ENCODE measurements around the gene TSPEAR.

The TSPEAR gene

DNA sequence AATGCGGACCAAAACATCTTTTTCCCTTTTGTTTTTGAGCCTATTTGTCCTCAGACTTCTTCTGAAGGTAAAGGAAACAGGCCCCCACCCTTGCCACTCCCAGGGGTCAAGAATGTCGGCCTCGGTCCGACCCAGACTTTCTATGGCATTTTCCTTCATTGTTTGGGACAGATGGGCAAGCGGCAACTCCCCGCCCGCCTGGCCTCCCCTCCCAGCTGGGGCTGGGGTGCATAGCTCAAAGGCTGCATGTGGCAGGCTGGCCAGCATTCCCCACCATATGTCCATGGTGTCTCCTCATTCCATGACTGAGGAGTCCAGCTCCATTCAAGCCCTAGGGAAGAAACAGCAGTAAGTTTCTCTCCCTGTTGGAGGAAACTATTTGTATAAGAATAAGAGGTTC, 29.4 kb upstream of the TSPEAR start:
- no peak for DNase-seq (ENCODE audit: low read depth)

DNA sequence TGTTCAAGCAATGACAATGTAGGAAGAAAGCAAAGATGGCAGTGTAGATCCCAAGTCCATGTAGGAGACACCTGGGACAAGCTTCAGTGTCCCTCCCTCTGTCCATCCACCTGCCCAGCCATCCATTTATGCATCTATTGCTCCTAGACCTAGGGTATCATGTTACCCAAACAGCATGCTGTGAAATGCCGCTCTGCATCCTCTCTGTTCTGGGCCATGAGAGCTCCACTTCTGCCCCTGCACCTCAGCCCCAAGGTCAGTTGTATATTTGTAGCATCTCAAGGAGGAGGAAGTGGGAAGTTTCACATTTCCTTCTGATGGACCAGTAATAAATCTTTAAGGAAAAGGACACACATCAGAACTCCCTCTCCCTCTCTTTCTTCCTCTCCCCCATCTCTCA, 27.9 kb upstream of the TSPEAR start:
- DNase-seq (ENCODE audit: low read depth) = no peak

GRCh38 chr21:44738621-44739020, 27.2 kb upstream of the TSPEAR start:
- DNase-seq (ENCODE audit: low read depth) = no peak

DNA sequence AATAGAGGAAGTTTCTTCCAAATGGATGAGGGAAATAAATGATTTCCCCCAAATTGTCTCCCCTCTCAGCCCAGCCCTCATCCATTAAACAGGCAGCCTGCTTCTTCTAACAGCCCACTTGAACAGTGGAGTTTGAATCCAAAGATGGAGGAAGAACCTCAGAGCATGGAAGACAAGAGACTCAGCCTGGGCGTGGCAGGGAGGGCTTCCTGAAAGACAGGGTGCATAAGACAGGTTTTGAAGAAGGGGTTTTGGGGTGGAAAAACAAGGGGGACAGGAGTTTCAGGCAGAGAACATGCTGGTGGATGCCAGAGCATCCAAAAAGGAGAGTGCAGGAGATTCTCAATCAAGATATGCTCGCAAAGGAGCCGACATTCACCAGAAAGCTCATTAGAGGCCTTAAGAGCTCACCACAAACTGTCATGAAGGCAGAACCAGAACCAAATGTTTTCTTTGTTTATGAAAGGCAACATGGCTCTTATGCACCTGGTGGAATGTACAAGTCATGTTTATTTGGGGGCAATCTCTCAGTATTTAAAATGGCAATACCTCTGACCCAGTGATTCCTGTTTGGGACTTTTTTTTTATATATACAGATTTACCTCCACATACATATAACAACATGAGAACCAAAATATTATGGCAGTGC, 26.5 kb upstream of the TSPEAR start:
- DNase-seq (ENCODE audit: low read depth) = no peak

DNA sequence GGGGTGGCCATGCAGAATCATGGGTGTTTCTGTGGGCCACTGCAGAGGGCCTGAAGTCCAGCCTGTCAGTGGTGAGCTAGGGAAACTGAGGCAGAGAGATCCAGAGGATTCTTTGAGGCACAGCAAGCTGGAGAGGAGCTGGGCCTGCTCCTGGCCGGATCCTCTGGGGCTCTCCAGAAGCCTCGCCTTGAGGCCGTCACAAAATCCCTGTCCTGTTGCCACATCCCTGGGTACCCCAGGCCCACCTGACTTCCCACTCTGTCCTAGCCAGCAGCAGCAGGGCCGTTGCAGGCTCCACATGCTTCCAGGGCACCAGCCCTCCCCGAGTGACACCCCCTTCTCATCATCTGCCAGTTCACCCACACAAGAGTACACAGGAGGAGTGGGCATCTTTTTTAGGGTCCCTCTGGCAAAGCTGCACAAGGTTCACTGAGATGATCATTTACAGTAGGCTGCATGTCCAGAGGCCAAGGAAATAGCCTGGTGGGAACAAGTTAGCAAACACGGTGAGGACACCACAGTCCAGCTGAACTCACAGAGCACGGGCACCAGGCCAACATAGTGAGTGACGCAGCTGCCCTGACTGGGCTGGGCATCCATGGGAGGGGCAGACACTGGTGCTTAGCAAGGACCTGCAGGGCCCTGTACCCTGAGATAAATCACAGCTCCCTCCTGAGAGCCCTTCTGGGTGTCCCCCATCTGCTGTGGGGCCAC, 25.1 kb upstream of the TSPEAR start:
- no peak for DNase-seq (ENCODE audit: low read depth)

DNA sequence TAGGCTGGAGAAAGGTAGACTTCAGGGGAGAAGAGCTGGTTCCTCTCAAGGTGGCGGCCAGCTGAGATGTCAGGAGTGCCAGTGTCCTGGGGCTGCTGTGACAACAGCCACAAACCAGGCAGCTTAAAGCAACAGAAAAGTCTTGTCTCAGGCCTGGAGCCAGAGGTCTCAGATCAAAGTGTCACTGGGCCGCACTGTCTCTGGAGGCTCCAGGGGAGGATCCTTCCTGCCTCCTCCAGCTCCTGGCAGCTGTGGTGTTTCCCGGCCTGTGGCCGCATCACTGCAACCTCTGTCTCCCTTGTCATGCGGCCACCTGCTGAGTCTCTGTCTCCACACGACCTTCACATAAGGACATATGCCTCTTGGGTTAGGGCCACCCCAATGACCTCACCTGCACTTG, 24.4 kb upstream of the TSPEAR start:
- no peak for DNase-seq (ENCODE audit: low read depth)

DNA sequence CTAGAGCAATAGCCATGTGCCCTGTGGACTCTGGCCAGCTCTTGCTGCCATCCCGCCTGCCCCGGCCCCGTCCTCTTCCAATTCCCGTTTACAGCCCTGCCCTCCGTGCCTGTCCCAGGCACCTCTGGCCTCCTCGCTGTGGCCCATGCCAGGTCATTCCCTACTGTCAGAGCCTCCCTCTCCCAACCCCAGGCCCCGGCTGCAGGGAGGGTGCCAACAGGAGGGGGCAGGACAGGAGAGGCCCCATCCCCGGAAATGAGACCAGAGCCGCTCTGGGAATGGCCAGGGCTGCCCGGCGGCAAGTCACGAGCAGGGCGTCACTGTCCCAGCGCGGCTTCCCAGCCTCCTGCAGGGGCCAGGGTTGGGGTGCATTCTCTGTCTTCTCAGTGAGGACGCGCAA, 23.5 kb upstream of the TSPEAR start:
- DNase-seq (ENCODE audit: low read depth) = no peak

DNA sequence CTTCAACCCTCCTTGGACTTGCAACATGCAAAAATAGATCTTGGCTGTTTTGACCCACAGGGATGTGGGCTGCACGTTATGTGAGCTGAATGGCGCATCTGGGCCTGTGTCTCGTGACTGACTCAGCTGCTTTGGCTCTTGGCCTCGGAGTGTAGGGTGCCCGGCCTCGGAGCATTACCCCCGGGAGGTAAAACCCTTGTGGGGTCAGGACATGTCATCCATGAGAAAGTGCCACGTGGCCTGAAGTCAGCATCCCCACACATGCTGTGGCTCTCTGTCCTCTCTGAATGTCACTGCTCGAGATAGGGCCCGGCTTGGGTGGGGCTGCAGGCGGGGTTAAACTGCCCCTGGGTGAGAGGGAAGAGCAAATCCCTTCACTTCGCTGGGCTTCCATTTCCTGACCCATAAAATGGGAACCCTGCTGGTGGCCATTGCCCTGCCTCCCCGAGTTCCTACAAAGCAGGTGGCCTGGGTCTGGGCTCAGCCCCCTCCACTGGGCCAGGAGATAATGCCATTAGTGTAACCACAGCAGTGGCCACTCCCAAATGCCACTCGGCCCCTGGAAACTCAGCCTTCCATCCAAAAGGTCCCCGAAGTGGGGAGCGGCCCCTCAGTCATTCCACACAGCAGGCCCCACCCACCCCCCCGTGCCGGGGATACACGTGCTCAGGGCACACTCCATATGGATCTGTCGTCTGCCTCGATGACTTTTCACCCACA, 22.8 kb upstream of the TSPEAR start:
- no peak for DNase-seq (ENCODE audit: low read depth)

GRCh38 chr21:44732956-44733355, 21.6 kb upstream of the TSPEAR start:
- no peak for DNase-seq (ENCODE audit: low read depth)

DNA sequence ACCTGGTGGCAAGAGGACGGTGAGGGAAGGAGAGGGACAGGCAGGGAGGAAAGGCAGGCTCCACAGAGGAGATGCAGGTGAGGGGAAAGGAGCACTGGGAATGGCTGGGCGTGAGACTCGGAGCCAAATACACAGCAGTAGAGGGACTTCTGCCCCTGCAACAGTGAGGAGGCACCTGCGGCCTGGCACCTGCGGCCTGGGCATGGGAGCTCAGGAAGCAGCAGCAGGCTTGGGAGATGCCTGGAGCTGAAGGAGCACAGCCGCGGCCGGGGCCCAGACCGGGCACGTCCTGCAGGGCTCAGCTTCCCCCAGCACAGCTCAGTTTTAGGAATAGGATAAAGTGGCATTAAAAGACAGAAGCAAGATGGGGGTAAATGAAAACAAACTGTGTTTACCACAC, 20.9 kb upstream of the TSPEAR start:
- DNase-seq (ENCODE audit: low read depth) = no peak

DNA sequence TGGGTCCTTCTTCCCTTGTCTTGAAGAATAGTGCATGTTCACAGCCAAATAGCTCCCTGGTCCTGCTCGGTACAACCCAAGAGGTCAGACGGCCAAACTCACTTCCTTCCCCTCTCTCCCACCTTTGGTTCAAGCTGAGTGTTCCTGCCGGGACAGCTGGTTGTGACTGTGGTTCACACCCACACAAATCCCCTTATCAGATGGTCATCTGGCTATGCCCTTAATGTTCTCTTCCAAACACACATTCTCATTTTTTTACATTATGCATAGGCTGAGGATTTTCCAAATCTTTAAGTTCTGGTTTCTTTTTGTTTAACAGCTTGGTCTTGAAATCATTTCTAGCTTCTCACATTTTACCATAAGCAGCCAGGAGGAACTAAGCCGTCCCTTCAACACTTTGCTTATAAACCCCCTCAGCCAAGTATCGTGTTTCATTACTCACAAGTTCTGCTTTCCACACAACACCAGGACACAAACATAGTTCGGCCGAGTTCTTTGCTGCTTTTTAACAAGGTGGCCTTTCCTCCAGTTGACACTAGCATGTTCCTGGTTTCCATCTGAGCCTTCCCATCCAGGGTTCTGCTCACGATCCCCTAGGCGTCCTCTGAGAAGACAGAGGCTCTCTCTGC, 19.7 kb upstream of the TSPEAR start:
- DNase-seq (ENCODE audit: low read depth) = no peak

GRCh38 chr21:44730028-44730395, 18.6 kb upstream of the TSPEAR start:
- DNase-seq (ENCODE audit: low read depth) = no peak

GRCh38 chr21:44729336-44730027, 18.1 kb upstream of the TSPEAR start:
- no peak for DNase-seq (ENCODE audit: low read depth)

DNA sequence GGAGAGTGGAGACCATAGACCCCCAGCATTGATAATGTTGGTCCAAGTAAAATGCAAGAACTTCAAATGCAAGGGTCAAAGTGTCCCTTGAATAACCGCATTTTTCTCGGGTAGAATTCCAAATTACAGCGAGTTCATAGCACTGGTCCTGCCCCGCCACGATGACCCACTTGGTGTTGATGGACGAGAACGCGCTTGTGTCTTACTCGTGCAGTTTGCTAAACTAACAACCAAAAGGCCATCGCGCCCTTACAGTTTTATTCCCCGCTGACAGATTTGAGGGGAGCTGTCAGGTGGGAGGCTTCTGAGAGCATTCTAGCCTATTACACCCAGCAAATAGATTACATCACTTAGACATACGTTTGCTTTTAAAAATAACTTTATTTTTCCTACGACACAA, 17.3 kb upstream of the TSPEAR start:
- no peak for DNase-seq (ENCODE audit: low read depth)

DNA sequence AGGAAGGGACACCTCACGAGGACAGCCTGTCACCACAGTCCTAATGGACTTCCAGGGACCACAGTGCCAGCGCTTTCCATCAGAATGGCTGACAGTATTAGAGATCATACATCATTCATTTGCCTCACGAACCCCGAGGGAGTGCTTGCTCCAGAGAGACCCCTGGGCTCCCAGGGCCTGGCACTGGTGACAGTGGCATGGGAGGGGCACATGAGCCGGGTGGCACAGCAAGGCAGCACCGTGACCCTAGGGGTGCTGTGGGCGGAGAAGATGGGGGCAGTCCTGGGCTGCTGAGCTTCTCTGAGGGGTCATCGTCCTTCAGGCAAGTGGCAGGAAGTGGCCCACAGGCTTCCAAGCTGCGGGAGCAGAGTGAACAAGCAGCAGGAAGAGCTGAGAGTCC, 16.4 kb upstream of the TSPEAR start:
- DNase-seq (ENCODE audit: low read depth) = no peak

DNA sequence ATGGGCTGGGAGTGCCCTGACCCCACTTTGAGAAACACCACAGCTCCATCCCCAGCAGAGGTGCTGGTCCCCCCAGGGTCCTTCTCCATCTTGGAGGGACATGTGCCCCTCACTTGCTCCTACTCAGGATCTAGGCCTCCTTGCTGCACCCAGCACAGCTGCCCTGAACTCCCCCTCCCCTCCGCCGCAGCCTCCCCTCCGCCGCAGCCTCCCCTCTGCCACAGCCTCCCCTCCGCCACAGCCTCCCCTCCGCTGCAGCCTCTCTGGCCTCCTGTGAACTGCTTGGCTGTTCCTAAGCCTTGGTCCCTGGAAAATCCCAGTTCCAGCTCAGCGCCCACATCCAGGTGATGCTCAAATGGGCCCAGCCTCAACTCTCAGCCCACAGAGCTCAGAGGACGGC, 15.9 kb upstream of the TSPEAR start:
- DNase-seq (ENCODE audit: low read depth) = no peak

DNA sequence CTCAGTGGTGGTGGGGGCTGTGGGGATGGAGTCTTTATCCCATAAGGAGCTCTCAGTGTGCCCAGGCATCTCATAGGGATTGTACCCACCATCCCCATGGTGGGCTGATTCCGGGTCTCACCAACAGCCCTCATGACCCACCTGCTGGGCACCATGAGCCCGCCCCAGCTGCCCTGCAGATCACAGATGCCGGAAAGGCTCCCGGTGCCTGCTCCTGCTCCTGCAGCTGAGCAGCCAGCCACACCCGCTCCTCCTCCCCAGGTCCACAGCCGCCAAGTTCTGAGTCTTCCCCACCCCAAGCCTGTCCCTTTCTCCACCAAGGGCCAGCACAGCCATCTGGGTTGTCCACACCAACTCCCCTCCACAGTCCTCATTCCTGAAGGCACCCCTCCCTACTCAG, 15.5 kb upstream of the TSPEAR start:
- no peak for DNase-seq (ENCODE audit: low read depth)

DNA sequence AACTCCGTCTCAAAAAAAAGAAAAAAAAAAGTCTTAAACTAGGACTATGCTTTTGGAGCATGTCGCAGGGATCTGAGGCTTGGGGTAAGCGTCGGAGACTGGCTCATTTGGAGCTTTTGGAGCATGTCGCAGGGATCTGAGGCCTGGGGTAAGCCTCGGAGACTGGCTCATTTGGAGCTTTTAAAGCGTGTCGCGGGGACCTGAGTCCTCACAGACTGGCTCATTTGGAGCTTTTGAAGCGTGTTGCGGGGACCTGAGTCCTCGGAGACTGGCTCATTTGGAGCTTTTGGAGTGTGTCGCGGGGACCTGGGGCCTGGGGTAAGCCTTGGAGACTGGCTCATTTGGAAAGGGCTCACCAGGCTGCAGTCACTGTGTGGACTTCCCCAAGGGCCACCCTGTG, 13.6 kb upstream of the TSPEAR start:
- DNase-seq (ENCODE audit: low read depth) = no peak

GRCh38 chr21:44724196-44724595, 12.8 kb upstream of the TSPEAR start:
- no peak for DNase-seq (ENCODE audit: low read depth)

GRCh38 chr21:44723177-44724131, 12.1 kb upstream of the TSPEAR start:
- DNase-seq (ENCODE audit: low read depth) = no peak

DNA sequence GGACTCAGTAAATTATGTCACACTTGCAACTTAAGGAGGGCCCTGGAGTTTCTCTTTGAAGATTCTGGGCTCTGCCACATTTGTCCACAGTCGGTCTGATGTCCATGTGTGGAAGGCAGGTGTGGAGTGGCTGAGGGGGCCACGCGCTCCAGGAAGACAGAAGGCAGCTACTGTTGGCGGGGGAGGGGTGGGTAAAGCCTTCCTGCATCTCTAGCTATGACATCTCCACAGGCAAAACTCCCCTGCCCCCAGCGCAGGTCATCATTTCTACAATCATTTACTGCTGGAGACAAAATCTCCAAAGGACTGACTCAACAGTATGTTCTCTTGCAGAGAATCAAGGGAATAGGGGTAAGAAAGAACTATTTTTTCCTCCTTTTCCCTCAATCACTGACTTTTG, 11.4 kb upstream of the TSPEAR start:
- no peak for DNase-seq (ENCODE audit: low read depth)
